Glomerular visceral epithelial cell (primary cell): ENCODE measurements around the gene CNIH3.

ENCODE experiments used
- DNase-seq: peaks from one replicate; pipeline ENCODE4 v3.0.0-alpha.2; 2016; ENCODE audit errors: extremely low spot score

CNIH3 gene

DNA sequence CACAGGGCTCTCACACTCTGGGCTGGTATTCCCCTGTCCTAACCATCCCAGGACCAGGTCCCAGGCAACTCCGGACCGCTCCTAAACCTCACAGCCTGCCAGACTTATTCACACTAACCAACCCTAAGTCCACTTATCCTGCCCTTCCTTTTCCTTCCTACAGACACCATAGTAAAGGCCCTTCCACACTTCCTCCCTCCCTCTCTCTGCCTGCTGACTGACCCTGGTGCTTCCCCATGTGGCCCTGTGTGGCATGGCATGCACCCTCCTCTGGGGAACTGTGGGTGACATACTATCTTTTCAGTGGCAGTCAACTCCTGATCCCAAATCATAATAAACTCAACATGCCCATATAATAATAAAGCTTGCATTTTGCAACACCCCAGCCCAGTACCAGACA, 158.3 kb downstream of the CNIH3 start:
- no peak for DNase-seq

DNA sequence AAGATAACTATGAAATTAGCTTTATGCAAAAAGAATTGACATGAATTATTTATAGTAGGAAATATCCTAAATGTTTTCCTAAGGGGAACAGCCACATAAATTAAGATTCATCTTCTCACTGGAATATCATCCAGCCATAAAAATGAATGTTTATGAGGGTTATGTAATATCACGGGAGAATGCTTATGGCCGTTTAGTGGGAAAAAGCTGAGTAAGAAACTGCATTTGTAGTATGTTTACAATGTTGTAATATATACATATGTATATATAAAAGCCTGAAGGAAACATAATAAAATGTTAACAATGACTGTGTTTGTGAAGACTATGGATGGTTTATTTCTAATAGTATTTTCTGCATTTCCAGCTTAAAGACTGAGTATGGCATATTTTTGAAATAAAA, 161.1 kb downstream of the CNIH3 start:
- no peak for DNase-seq

DNA sequence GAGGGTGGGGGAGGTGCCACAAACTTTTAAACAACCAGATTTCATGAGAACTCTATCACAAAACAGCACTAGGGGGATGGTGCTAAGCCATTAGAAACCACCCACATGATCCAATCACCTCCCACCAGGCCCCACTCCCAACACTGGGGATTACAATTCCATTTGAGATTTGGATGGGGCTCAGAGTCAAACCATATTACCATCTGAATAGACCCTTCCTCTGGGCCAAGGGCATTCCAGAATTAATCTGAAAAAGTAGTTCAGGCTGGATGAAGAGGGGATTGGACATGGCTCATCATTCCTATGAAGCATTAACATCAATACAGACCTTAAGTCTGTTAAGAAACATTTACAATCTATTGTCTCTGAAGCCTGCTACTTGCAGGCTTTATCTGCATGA, 163.4 kb downstream of the CNIH3 start:
- DNase-seq, result no peak

GRCh38 chr1:224780736-224781135, 164.6 kb downstream of the CNIH3 start:
- DNase-seq, result no peak

DNA sequence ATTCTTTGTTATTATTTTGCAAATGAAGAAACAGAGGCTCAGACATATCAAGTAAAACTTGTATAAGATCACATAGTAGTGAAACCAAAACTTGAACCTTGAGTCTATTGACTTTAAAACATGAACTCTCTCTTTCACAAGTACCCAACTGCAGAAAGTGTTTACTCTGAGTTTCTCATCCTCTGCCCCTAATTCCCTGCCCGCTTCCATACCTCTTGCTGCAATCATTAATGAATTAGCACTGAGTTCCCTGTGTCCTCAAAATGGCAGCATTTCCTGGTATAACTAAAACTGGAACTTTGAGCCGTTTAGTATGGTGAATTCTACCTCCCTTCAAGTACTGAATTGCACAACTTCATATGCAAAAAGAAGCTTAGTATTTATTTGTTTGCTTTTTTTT, 165.7 kb downstream of the CNIH3 start:
- DNase-seq, result no peak

GRCh38 chr1:224782281-224783000, 166.3 kb downstream of the CNIH3 start:
- DNase-seq, result no peak

DNA sequence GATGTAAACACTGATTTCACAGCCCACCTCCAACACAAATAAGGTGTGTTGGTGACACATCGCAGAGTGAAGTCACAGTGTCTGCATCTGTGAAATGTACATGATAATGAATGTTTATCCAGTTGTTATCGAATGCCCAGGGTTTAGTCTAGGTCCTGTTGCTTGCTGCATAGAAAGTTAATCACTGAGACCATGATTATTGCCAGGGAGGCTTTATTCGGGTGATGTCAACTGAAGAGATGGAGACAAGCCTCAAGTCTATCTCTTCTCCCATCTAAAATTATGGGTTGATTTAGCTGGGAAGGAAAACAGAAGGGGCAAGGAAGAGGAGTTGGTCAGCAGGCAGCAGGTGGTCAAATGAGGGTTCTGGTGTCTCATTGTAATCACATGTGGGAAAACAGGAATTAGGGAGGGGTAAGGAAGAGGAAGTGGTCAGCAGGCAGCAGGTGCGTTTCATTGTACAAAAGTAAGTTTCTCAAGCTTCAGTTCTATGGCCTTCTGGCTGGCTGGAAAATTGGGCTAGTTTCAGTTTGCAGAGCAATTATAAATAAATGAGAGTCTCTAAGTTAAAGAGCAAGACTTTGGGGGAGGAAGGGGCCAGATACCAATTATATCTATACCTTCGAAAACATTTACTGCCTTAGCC, 167.0 kb downstream of the CNIH3 start:
- no peak for DNase-seq

DNA sequence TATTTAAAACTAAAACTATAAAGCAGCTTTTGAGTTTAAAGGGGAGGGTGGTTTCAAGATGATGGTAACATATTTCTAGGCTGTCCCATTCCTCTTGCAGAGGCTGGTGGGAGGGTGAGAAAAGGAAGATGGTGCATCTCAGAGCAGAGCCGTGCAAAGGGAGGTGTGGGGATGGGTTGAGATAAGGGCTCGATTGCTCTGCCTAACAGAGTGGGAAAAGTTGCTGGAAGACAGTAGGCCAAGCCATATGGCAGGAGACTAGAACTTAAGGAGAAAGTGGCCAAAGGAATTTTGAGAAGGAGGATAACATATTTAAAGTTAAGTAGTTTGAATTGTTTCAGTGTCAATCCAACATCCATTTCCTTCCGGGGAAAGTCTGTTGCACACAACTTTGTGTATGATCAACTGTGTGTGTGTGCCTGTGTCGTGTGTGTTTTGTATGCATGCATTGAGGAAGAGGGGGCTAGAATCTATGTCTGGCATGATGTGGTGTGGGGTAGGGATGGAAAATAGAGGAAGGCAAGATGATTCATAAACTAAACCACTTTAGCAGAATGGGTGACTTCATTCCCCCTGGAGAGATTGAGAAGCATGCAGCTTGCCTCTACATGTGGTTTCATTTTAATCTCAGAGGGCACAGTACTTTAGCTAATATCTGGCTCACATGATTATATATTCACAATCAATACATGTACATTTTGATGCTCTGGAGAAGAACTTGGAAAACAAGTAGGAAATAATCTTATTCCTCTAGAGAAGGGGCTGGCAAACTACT, 168.3 kb downstream of the CNIH3 start:
- DNase-seq, result peak; percentile 29

DNA sequence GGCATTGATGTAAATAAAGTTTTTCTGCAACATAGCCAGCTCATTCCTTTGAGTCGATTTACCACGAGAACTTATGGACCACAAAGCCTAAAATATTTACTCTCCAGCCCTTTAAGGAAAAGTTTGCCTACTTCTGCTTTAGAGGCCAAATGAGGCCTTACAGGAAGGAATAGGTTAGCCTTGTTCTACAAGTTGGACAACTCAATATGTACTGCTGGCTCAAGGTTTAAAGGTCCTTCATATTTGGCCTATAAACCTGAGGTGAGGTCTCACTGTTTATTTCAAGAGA, 168.9 kb downstream of the CNIH3 start:
- DNase-seq, result no peak

DNA sequence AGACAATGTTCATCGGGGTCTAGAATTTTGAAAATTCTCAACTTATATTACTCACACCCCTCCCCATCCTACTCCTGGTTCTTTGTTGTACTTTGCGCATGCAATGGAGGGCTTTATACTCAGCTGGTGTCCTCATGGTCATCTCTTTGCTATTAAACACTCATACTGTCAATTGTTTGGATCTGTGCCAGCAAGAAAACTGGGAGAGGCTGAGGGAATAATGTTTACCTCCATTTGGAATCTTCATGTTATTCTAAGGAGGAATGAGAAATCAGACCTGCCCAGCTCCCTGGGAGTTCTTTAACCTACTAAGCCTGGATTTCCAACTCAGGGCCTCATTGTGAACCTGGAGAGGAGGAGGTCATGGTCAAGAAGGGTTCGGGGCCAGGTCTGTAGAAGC, 169.5 kb downstream of the CNIH3 start:
- no peak for DNase-seq

GRCh38 chr1:224786533-224787250, 170.6 kb downstream of the CNIH3 start:
- peak; percentile 19 for DNase-seq

GRCh38 chr1:224789311-224789710, 173.2 kb downstream of the CNIH3 start:
- no peak for DNase-seq
